Fibroblast of the aortic adventitia (primary cell): ENCODE results near the gene RDH11. TPM values are rescaled to one million over a fixed set of nuclear protein-coding genes. Genes with fewer than 3 reads are reported as not detected.
"Not testable (repeated sequence)": the region's sequence is repeated elsewhere in the genome, so short reads cannot be mapped to it uniquely, and the experiment has no call there.

Experiments used
- DNase-seq: peaks from one replicate; pipeline ENCODE4 v3.0.0-alpha.2; 2010; ENCODE audit warnings: low read depth
- H3K4me3 ChIP-seq: 2 replicates; pipeline ENCODE4 v1.5.1; 2011; ENCODE audit warnings: low read depth, mild to moderate bottlenecking, control low read depth, low read length, moderate library complexity
- CTCF ChIP-seq: IDR thresholded peaks from 2 replicates; pipeline ENCODE4 v1.5.1; 2011; ENCODE audit warnings: mild to moderate bottlenecking, low read length, control low read depth, inconsistent platforms; ENCODE audit not compliant: insufficient read depth
- total RNA-seq: library from RNA; depleted of rRNA; stranded (reverse); fragments of >200 nt; gene quantifications from 2 replicates; pipeline ENCODE4 v1.2.3, GENCODE V29; 2012; ENCODE audit warnings: low replicate concordance

The RDH11 gene
- total RNA-seq, 1 donor, result 78.9 TPM

DNA sequence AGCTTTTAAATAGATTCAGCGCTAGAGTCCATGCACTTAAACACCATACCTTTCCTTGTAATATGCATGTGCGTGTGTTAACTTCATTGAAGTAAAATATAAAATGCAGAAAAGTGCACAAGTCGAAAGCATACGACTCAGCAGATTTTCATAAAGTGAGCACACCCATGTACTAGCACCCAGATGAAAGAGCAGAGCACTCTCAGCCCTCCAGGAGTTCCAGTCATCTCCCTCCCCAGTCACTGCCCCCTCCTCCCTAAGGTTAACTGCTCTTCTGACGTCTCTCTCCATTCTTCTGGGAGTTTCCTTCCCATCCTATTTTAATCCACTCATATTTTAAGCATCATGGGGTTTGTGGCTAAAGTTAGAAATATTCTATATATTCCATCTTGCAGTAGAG lies 26.3 kb upstream of the RDH11 start:
- no peak for DNase-seq
- TF ChIP-seq CTCF, result no peak
- H3K4me3 ChIP-seq, result no peak overlapping the region

- no peak for TF ChIP-seq CTCF
- DNase-seq, result no peak
- no peak overlapping the region for H3K4me3 ChIP-seq
These were observed 24.3 kb upstream of the RDH11 start for GRCh38 chr14:67719866-67720265.

DNA sequence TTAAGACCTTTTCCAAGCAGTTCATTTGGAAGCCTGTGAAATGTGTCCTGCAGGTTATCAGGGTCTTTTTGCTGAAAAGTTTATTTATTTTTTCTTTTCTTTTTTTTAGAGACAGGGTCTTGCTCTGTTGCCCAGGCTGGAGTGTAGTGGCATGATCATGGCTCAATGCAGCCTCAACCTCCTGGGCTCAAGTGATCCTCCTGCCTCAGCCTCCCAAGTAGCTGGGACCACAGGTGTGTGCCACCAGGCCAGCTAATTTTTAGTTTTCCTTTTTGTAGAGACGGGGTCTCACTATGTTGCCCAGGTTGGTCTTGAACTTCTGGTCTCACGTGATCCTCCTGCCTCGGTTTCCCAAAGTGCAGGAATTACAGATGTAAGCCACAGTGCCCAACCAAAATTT lies 23.8 kb upstream of the RDH11 start:
- not testable (repeated sequence) for DNase-seq, H3K4me3 ChIP-seq

DNA sequence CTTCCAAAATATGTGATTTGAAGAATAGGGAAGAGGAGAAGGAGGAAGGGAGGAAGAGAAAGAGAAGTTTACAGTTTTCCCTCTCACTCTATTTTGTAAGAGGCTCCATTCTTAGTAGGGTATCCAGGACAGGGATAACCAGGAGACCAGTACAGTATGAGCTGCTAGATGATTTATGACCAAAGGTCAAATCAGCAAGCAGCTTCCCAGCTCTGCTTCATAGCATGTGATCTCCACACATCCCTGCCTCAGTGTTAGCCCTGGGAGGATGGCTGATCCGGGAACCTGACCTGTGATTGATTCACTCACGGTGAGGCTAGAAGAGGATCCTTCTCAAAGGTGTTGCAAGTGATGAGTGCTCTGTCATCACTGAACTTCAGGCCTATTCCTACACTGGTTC lies 22.7 kb upstream of the RDH11 start:
- TF ChIP-seq CTCF, result no peak
- no peak overlapping the region for H3K4me3 ChIP-seq
- DNase-seq, result no peak

- H3K4me3 ChIP-seq, result no peak overlapping the region
- DNase-seq, result no peak
- TF ChIP-seq CTCF, result no peak
These were observed 21.5 kb upstream of the RDH11 start for GRCh38 chr14:67717048-67717447.

- TF ChIP-seq CTCF, result no peak
- no peak for DNase-seq
- H3K4me3 ChIP-seq, result no peak overlapping the region
These were observed 14.6 kb upstream of the RDH11 start for GRCh38 chr14:67710209-67710608.

- not testable (repeated sequence) for DNase-seq, H3K4me3 ChIP-seq
These were observed 14.2 kb upstream of the RDH11 start for GRCh38 chr14:67709796-67710195.

DNA sequence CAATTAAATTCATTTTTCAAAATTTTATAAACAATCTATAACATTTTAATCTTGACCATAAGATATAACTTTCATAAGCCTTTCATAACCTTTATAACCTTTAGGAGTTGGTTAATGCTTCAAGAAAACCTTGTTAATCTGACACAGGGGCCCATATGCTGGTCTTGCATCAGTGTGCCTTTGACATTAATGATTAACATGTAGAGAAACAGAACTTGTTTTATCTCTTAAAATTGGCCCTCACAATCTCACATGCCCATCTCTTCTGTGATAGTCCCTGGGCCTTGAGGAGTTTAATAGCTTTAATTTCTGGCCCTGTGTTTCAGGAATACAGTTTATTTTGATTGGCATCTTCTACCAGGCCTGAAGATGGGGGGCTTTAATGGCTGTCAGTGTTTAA lies 13.8 kb upstream of the RDH11 start:
- H3K4me3 ChIP-seq, DNase-seq: not testable (repeated sequence)

DNA sequence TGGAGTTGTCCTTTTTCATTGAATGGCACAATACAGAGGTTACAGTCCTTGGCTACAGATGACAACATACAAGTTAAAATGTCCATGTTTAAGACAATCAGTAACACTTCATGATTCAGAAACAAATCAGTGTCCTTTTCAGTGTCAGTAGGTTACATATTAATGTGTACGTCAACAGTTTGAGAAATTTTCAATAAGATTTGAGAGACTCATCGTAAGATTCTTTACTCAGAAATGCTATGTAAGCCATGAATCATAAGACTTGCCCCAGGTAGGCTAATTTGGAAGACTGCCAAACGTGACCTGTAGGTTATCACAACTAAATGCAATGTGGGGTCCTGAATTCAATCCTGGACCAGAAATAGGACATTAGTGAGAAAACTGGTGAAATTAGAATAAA lies 9.6 kb upstream of the RDH11 start:
- DNase-seq, result no peak
- H3K4me3 ChIP-seq, result no peak overlapping the region
- no peak for TF ChIP-seq CTCF
